Astrocyte (in vitro differentiated cells and primary cell): Measurements from ENCODE around the gene ARSI. TPM values are rescaled to one million over a fixed set of nuclear protein-coding genes. Genes with fewer than 3 reads are reported as not detected.

Experiments used
- DNase-seq: peaks from one replicate; pipeline ENCODE4 v3.0.0-alpha.2; 2010; ENCODE audit warnings: low read depth
- FAIRE-seq: peaks from 2 replicates; lab custom pipeline; 2011; peaks lifted over from hg19 to GRCh38; lab: Jason Lieb, UNC
- H2AFZ ChIP-seq: 2 replicates; pipeline ENCODE4 v1.6.0; 2012; ENCODE audit warnings: low read depth, low read length, inconsistent platforms
- H3K27ac ChIP-seq: 2 replicates; pipeline ENCODE4 v1.5.1; 2011; ENCODE audit warnings: low read depth, low read length, inconsistent platforms
- H3K27me3 ChIP-seq: 2 replicates; pipeline ENCODE4 v1.6.0; 2011; ENCODE audit warnings: low read length, inconsistent platforms; ENCODE audit not compliant: insufficient read depth
- H3K36me3 ChIP-seq: 2 replicates; pipeline ENCODE4 v1.5.1; 2011; ENCODE audit warnings: low read length, inconsistent platforms; ENCODE audit not compliant: insufficient read depth
- H3K4me1 ChIP-seq: 2 replicates; pipeline ENCODE4 v1.5.1; 2011; ENCODE audit warnings: low read length, inconsistent platforms; ENCODE audit not compliant: insufficient read depth
- H3K4me2 ChIP-seq: 2 replicates; pipeline ENCODE4 v1.6.0; 2012; ENCODE audit warnings: low read length, inconsistent platforms
- H3K4me3 ChIP-seq: 2 replicates; pipeline ENCODE4 v1.5.1; 2011; ENCODE audit warnings: low read depth, mild to moderate bottlenecking, low read length, inconsistent platforms; ENCODE audit not compliant: insufficient read depth
- H3K79me2 ChIP-seq: 2 replicates; pipeline ENCODE4 v1.6.0; 2012; ENCODE audit warnings: mild to moderate bottlenecking, low read length, inconsistent platforms; ENCODE audit not compliant: insufficient read depth
- H3K9ac ChIP-seq: 2 replicates; pipeline ENCODE4 v1.6.0; 2012; ENCODE audit warnings: mild to moderate bottlenecking, low read length, inconsistent platforms
- H3K9me3 ChIP-seq: 2 replicates; pipeline ENCODE4 v1.5.1; 2012; ENCODE audit warnings: low read depth, mild to moderate bottlenecking, low read length, inconsistent platforms; ENCODE audit not compliant: insufficient read depth
- H4K20me1 ChIP-seq: 2 replicates; pipeline ENCODE4 v1.6.0; 2012; ENCODE audit warnings: low read length, inconsistent platforms; ENCODE audit not compliant: insufficient read depth
- H3K27ac Mint-ChIP-seq: one replicate; pipeline ENCODE4 v1.8.0; 2021; ENCODE audit warnings: mild to moderate bottlenecking, mixed read lengths; ENCODE audit not compliant: unreplicated experiment
- H3K27me3 Mint-ChIP-seq: one replicate; pipeline ENCODE4 v1.8.0; 2021; ENCODE audit warnings: low read depth, mixed read lengths; ENCODE audit not compliant: unreplicated experiment
- H3K36me3 Mint-ChIP-seq: one replicate; pipeline ENCODE4 v1.8.0; 2021; ENCODE audit warnings: low read depth, mixed read lengths; ENCODE audit not compliant: unreplicated experiment
- H3K4me1 Mint-ChIP-seq: one replicate; pipeline ENCODE4 v1.8.0; 2021; ENCODE audit warnings: low read depth, mixed read lengths; ENCODE audit not compliant: unreplicated experiment
- H3K4me3 Mint-ChIP-seq: one replicate; pipeline ENCODE4 v1.8.0; 2021; ENCODE audit warnings: mild to moderate bottlenecking, moderate library complexity, mixed read lengths; ENCODE audit not compliant: unreplicated experiment
- H3K9me3 Mint-ChIP-seq: one replicate; pipeline ENCODE4 v1.8.0; 2021; ENCODE audit warnings: mild to moderate bottlenecking, mixed read lengths; ENCODE audit not compliant: unreplicated experiment
- EZH2 ChIP-seq: IDR thresholded peaks from 2 replicates; pipeline ENCODE4 v1.6.1; 2012; ENCODE audit warnings: mild to moderate bottlenecking, low read length, inconsistent platforms; ENCODE audit not compliant: insufficient read depth
- total RNA-seq: library from RNA; stranded (reverse); gene quantifications from 2 replicates; pipeline ENCODE4 v1.2.1, GENCODE V29; 2021
- TF ChIP-seq, protein P1 (sequence below): IDR thresholded peaks from 2 replicates; pipeline ENCODE4 v1.5.1; 2011; ENCODE audit warnings: low read depth, mild to moderate bottlenecking, inconsistent platforms, low read length, moderate library complexity; ENCODE audit not compliant: insufficient read depth

Gene ARSI
- total RNA-seq, 1 donor from 2014 or later = 23.0 TPM

DNA sequence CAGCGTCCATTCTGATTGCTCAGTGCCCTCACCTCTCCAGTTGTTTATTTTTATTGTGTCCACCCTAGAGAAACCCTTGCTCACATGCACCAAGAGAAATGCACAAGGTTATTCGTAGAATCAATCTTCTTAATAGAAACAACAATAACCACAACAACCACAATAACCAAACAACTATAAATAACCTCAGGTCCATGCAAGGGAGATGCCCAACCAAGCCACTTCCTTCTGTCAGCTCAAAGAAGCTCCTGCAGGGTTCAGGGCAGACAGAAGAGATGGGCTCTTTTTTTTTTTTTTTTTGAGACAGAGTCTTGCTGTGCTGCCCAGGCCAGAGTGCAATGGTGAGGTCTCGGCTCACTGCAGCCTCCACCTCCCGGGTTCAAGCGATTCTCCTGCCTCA, 39.9 kb upstream of the ARSI start:
- Histone ChIP-seq H2AFZ (no peak overlapping the region), H3K36me3 (no peaks in the 10 kb centered on the region), H3K79me2 (no peaks in the 10 kb centered on the region), H4K20me1 (no peaks in the 10 kb centered on the region), H3K4me1 (no peaks in the 10 kb centered on the region), H3K9me3 (no peaks in the 10 kb centered on the region), H3K27me3 (no peaks in the 10 kb centered on the region), H3K9ac (no peak overlapping the region), H3K4me3 (no peak overlapping the region), H3K4me2 (no peak overlapping the region), H3K27ac (no peak overlapping the region)
- TF ChIP-seq, protein P1, sequence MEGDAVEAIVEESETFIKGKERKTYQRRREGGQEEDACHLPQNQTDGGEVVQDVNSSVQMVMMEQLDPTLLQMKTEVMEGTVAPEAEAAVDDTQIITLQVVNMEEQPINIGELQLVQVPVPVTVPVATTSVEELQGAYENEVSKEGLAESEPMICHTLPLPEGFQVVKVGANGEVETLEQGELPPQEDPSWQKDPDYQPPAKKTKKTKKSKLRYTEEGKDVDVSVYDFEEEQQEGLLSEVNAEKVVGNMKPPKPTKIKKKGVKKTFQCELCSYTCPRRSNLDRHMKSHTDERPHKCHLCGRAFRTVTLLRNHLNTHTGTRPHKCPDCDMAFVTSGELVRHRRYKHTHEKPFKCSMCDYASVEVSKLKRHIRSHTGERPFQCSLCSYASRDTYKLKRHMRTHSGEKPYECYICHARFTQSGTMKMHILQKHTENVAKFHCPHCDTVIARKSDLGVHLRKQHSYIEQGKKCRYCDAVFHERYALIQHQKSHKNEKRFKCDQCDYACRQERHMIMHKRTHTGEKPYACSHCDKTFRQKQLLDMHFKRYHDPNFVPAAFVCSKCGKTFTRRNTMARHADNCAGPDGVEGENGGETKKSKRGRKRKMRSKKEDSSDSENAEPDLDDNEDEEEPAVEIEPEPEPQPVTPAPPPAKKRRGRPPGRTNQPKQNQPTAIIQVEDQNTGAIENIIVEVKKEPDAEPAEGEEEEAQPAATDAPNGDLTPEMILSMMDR = no peak
- TF ChIP-seq EZH2 = no peak
- no peak overlapping the region for H3K4me3 Mint-ChIP-seq
- H3K9me3 Mint-ChIP-seq = no peaks in the 10 kb centered on the region
- FAIRE-seq (no peak), DNase-seq (no peak)
- H3K27ac Mint-ChIP-seq = no peak overlapping the region
- peaks cover 14% of the 10 kb centered on the region for H3K4me1 Mint-ChIP-seq
- peaks cover 1% of the 10 kb centered on the region for H3K27me3 Mint-ChIP-seq
- H3K36me3 Mint-ChIP-seq = peaks cover 3% of the 10 kb centered on the region

DNA sequence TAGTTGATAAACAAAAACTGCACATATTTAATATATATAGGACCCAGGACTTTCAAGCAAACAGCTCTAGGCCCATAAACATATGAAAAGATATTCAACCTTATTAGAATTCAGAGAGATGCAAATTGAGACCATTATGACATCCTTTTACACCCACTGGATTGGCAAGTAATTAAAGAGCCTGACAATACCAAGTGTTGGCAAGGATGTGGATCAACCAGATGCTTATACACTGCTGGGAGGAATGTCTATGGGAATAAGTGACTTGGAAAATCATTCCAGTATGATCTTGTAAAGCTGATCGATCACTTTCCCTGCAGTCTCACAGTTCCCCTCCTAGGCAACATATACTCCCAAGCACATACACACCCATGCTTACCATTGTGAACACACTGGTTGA, 39.3 kb upstream of the ARSI start:
- DNase-seq = no peak
- Mint-ChIP-seq H3K36me3 (peaks cover 3% of the 10 kb centered on the region), H3K4me3 (no peak overlapping the region), H3K27ac (no peak overlapping the region), H3K27me3 (peaks cover 1% of the 10 kb centered on the region), H3K4me1 (peaks cover 14% of the 10 kb centered on the region), H3K9me3 (no peaks in the 10 kb centered on the region)
- no peaks in the 10 kb centered on the region for H3K9me3 ChIP-seq
- no peaks in the 10 kb centered on the region for H3K36me3 ChIP-seq
- H3K79me2 ChIP-seq = no peaks in the 10 kb centered on the region
- H3K27me3 ChIP-seq = no peaks in the 10 kb centered on the region
- no peak overlapping the region for H2AFZ ChIP-seq
- no peak overlapping the region for H3K9ac ChIP-seq
- H3K27ac ChIP-seq = no peak overlapping the region
- no peaks in the 10 kb centered on the region for H4K20me1 ChIP-seq
- no peak for FAIRE-seq
- no peak overlapping the region for H3K4me3 ChIP-seq
- no peaks in the 10 kb centered on the region for H3K4me1 ChIP-seq
- no peak overlapping the region for H3K4me2 ChIP-seq
- TF ChIP-seq EZH2 = no peak
- TF ChIP-seq, protein P1 = no peak

DNA sequence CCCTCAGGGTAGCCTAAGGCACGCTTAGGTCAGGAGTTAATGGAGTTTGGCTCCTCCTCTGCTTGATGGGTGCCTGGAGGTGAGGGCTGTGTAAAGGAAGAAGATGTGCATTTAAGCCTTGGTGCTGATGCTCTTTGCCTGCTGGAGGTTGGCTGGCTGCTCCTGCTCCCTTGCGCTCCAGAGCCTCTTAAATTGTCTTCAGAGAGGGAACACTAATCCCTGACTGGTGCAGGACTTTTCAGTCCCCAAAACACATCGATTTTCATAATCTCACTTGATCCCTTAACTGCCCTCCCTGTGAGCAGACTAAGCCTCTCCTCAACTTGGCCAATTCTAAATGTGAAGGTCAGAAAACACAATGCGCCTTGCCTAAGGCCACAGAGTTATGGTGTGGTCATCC, 38.6 kb upstream of the ARSI start:
- Histone ChIP-seq H3K9ac (no peak overlapping the region), H3K27ac (no peak overlapping the region), H2AFZ (no peak overlapping the region), H3K9me3 (no peaks in the 10 kb centered on the region), H3K4me2 (no peak overlapping the region), H3K36me3 (no peaks in the 10 kb centered on the region), H3K79me2 (no peaks in the 10 kb centered on the region), H3K4me1 (no peaks in the 10 kb centered on the region), H3K4me3 (no peak overlapping the region), H3K27me3 (no peaks in the 10 kb centered on the region), H4K20me1 (no peaks in the 10 kb centered on the region)
- Mint-ChIP-seq H3K4me1 (peaks cover 12% of the 10 kb centered on the region), H3K9me3 (no peaks in the 10 kb centered on the region), H3K27me3 (peaks cover 1% of the 10 kb centered on the region), H3K36me3 (peaks cover 3% of the 10 kb centered on the region), H3K27ac (no peak overlapping the region), H3K4me3 (no peak overlapping the region)
- DNase-seq (no peak), FAIRE-seq (no peak)
- TF ChIP-seq EZH2 = no peak
- TF ChIP-seq, protein P1 = no peak
